ENCODE results near the gene PTPMT1.

- TF ChIP-seq, protein P1, sequence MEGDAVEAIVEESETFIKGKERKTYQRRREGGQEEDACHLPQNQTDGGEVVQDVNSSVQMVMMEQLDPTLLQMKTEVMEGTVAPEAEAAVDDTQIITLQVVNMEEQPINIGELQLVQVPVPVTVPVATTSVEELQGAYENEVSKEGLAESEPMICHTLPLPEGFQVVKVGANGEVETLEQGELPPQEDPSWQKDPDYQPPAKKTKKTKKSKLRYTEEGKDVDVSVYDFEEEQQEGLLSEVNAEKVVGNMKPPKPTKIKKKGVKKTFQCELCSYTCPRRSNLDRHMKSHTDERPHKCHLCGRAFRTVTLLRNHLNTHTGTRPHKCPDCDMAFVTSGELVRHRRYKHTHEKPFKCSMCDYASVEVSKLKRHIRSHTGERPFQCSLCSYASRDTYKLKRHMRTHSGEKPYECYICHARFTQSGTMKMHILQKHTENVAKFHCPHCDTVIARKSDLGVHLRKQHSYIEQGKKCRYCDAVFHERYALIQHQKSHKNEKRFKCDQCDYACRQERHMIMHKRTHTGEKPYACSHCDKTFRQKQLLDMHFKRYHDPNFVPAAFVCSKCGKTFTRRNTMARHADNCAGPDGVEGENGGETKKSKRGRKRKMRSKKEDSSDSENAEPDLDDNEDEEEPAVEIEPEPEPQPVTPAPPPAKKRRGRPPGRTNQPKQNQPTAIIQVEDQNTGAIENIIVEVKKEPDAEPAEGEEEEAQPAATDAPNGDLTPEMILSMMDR (IDR thresholded peaks at IDR 0.05) = no peak
- TF ChIP-seq POLR2A (IDR thresholded peaks at IDR 0.05) = no peak
Observed at GRCh38 chr11:47564933-47565339, 463 bp upstream of the PTPMT1 start.

Measured in right lobe of liver (tissue), 4 donors.